Measurements from ENCODE around the gene CCDC194. TPM values are rescaled to one million over a fixed set of nuclear protein-coding genes. Genes with fewer than 3 reads are reported as not detected.

Gene CCDC194
- total RNA-seq, 1 experiment from 2014 or later: 0.37 TPM

- POLR2A ChIA-PET: interaction anchor here (0.5 to 1.3 kb wide), 2 partner anchors 8 to 1200 kb away, joined by 3 to 4 read pairs; no protein-coding TSS in a partner anchor
- no peaks in the 10 kb centered on the region for H3K36me3 Mint-ChIP-seq
- no peak for ATAC-seq
- H3K4me3 Mint-ChIP-seq: no peak overlapping the region
- H3K27me3 Mint-ChIP-seq (ENCODE audit: low read depth): no peaks in the 10 kb centered on the region; the same call in 1 of the 2 replicates
- CTCF ChIA-PET: interaction anchor here (3.2 kb wide), 1 partner anchor 29 kb away, joined by 12 read pairs; no protein-coding TSS in a partner anchor
- no peak for DNase-seq (ENCODE audit: low spot score)
- TF ChIP-seq ZNF121 (CRISPR knock-in tag; IDR thresholded peaks at IDR 0.05) (peak; percentile 80), HMGXB4 (CRISPR knock-in tag; IDR thresholded peaks at IDR 0.05) (no peak)
- H3K9me3 Mint-ChIP-seq: no peaks in the 10 kb centered on the region
- peaks cover 5% of the 10 kb centered on the region; the same call in 1 of the 2 replicates for H3K4me1 Mint-ChIP-seq
- no peak overlapping the region for H3K27ac Mint-ChIP-seq
Measured at GRCh38 chr19:17357078-17357666, 36.8 kb downstream of the CCDC194 start.

- TF ChIP-seq TEAD4 (CRISPR knock-in tag; IDR thresholded peaks at IDR 0.05): no peak
- TF ChIP-seq E2F5 (CRISPR knock-in tag; IDR thresholded peaks at IDR 0.05): no peak
- TF ChIP-seq ZNF121 (CRISPR knock-in tag; IDR thresholded peaks at IDR 0.05): no peak
- no peak for TF ChIP-seq TEAD1 (CRISPR knock-in tag; IDR thresholded peaks at IDR 0.05)
- no peak for TF ChIP-seq ESRRA (CRISPR knock-in tag; IDR thresholded peaks at IDR 0.05; ENCODE audit: borderline replicate concordance)
- TF ChIP-seq ZNF396 (CRISPR knock-in tag; IDR thresholded peaks at IDR 0.05; ENCODE audit: borderline replicate concordance): no peak
- no peak for TF ChIP-seq ZNF423 (CRISPR knock-in tag; IDR thresholded peaks at IDR 0.05)
- no peak for TF ChIP-seq GABPB1 (CRISPR knock-in tag; IDR thresholded peaks at IDR 0.05)
- no peak for TF ChIP-seq ZMAT4 (CRISPR knock-in tag; IDR thresholded peaks at IDR 0.05)
- no peak for TF ChIP-seq ZNF219 (CRISPR knock-in tag; IDR thresholded peaks at IDR 0.05; ENCODE audit: borderline replicate concordance)
- TF ChIP-seq MLX (CRISPR knock-in tag; IDR thresholded peaks at IDR 0.05): no peak
- TF ChIP-seq ERG (CRISPR knock-in tag; IDR thresholded peaks at IDR 0.05): no peak
- POLR2A ChIA-PET: no interaction called here
- Mint-ChIP-seq H3K36me3 (no peaks in the 10 kb centered on the region), H3K4me3 (no peak overlapping the region), H3K4me1 (peaks cover 16% of the 10 kb centered on the region), H3K27me3 (ENCODE audit: low read depth) (peaks cover 3% of the 10 kb centered on the region; the same call in 1 of the 2 replicates), H3K27ac (no peak overlapping the region), H3K9me3 (no peaks in the 10 kb centered on the region)
- CTCF ChIA-PET: interaction anchor here (1.0 kb wide), 1 partner anchor 19 kb away, joined by 3 read pairs; no protein-coding TSS in a partner anchor
- ATAC-seq (no peak), DNase-seq (ENCODE audit: low spot score) (no peak)
Measured at GRCh38 chr19:17353386-17353785, 40.6 kb downstream of the CCDC194 start.

GRCh38 chr19:17352608-17353280 is 41.3 kb downstream of the CCDC194 start:
- H3K27me3 Mint-ChIP-seq (ENCODE audit: low read depth): peaks cover 3% of the 10 kb centered on the region; the same call in 1 of the 2 replicates
- no peaks in the 10 kb centered on the region for H3K36me3 Mint-ChIP-seq
- CTCF ChIA-PET: interaction anchor here (0.6 to 1.0 kb wide), 2 partner anchors 19 to 223 kb away, joined by 3 read pairs; no protein-coding TSS in a partner anchor
- ATAC-seq (no peak), DNase-seq (ENCODE audit: low spot score) (no peak)
- POLR2A ChIA-PET: no interaction called here
- H3K4me3 Mint-ChIP-seq: no peak overlapping the region
- H3K9me3 Mint-ChIP-seq: no peaks in the 10 kb centered on the region
- no peak overlapping the region for H3K27ac Mint-ChIP-seq
- TF ChIP-seq GTF2I (CRISPR knock-in tag; conservative IDR thresholded peaks at IDR 0.05) (peak; percentile 63; the same call in 1 of the 2 replicates), TCF7 (CRISPR knock-in tag; IDR thresholded peaks at IDR 0.05; ENCODE audit: low read depth) (no peak)
- peaks cover 19% of the 10 kb centered on the region for H3K4me1 Mint-ChIP-seq
